HG03064 (cell line): ENCODE measurements around the gene KLHDC8A.
"Not testable (repeated sequence)": the region's sequence is repeated elsewhere in the genome, so short reads cannot be mapped to it uniquely, and the experiment has no call there.

Experiments used
- ATAC-seq: cut with Tn5 transposase; IDR thresholded peaks from one replicate; pipeline ENCODE4 v1.9.1; 2021; ENCODE audit warnings: low read depth; ENCODE audit not compliant: unreplicated experiment

The KLHDC8A gene

DNA sequence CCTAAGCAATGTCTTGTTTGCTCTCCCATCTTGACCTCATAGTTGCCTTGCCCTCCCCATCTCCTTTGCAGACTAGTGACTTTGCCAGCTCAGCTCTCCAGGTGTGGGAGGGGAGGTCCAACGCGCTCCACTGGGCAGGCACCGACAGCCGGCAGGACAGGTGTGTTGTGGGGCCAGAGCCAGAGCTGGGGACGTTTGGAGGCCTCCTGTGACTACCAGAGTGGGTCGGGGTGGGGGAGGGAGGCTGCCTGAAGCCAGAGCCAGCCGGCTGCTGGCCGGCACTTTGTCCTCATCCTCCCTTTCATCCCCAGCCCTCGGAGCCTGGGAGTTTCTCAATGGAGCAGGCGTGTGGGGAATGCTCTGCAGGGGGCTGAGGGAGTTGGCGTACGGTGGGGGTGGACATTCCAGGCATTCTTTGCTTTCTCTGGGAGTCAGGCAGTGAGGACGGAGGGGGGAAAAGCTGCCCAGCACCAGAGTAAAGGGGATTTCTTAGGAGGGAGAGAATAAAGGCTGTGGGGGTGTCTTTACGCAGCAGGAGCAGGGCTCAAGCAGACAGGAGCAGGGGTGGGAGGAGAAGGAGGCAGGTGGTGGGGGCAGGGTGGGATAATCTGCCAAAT, 55.4 kb downstream of the KLHDC8A start:
- ATAC-seq, result no peak

DNA sequence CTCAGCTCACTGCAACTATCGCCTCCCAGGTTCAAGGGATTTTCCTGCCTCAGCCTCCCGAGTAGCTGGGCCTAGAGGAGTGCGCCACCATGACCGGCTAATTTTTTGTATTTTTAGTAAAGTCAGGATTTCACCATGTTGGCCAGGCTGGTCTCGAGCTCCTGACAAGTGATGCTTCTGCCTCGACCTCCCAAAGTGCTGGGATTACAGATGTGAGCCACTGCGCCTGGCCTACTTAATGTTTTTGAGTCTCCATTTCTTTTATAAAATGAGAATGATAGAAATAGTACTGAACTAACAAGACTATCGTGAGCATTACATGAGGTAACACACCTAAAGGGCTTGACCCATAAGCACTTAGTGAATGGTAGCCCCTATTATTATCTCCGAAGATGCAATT, 56.6 kb downstream of the KLHDC8A start:
- ATAC-seq, result no peak

DNA sequence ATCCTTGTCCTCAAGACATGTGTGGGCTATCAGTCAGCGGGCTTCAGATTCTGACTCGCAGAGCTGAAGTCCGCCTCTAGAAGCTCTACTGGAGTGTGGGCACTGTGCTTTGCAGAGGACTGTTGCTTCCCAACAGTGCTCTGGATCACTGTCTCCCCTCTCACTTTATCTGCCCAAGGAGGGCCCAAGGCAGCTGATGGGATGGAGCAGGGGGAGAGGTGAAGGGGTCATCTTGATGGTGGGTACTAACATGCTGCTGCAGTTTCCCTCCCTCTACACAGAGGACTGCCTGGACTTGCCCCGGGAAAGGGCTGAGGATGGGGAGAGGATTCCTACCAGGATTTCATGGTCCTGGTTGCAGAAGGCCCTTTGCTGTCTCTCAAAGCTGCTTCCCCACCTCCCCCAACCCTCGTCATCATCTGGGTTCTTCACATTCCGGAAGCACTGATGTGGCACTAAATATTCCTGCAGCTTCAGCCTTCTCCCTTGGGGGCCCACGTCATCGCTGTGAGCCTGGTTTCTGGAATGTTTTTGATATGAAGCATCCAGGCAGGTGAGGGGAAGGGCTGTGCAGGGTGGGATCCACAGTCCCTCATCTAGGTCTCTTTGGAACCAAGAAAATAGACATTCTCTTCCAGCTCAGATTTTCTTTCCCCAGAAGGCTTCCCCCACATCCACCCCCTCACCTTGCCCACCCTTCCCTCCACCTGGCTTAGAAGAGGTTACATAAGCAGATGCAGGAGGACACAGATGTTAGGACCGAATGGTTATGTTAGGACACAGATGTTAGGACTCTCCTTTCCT, 58.3 kb downstream of the KLHDC8A start:
- ATAC-seq, result no peak

DNA sequence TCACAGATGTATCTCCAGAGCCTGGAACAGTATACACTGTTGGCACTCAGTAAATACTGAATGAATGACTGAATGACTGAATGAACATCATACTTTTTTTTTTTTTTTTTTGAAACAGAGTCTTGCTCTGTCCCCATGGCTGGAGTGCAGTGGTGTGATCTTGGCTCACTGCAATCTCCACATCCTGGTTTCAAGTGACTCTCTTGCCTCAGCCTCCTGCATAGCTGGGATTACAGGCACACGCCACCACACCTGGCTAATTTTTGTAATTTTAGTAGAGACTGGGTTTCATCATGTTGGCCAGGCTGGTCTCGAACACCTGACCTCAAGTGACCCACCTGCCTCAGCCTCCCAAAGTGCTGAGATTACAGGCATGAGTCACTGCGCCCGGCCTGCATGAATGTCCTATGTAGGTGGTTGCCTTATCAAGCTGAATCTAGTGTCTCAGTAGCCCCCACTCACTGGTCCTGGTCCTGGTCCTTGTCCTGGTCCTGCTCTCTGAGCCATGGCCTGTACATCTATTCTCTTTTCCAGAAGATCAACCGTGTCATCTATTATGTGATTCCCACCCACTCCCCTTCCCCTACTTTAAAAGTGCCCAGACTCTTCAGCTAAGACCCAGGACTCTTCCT, 59.1 kb downstream of the KLHDC8A start:
- not testable (repeated sequence) for ATAC-seq

DNA sequence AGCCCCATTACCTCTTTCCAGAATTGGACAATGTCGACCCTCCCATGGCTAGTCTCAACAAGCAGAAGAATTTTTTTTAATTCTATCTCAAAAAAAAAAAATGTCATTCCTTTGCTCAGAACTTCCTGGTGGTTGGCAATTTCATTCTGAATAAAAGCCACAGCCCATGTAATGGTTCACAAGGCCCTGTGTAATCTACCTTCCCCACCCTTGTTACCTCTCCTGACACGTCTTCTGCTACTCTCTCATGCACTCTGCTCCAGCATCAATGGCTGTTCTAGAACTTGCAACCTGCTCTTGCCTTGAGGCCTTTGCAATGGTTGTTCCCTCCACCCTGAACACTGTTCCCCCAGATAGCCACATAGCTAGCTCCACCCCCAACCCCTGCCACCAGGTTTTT, 60.6 kb downstream of the KLHDC8A start:
- ATAC-seq, result no peak

DNA sequence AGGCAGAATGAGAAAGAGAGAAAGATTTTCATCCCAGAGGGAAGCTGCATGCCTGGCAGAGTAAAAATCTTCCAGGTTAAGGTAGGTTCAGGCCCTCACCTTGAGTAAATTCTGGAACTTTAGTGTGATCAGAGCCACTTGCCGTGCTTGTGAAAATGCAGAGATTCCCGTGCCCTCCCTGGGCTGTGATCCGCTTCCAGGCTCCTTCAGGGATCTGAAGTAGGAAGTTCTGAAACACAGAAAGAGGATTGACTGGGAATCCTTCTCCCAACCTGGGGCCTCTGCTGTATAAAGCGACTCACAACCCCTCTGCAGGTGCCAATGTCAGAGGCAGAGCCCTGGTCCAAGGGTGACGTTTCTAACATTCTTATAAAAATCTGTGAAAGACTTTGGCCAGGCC, 61.8 kb downstream of the KLHDC8A start:
- ATAC-seq, result no peak

DNA sequence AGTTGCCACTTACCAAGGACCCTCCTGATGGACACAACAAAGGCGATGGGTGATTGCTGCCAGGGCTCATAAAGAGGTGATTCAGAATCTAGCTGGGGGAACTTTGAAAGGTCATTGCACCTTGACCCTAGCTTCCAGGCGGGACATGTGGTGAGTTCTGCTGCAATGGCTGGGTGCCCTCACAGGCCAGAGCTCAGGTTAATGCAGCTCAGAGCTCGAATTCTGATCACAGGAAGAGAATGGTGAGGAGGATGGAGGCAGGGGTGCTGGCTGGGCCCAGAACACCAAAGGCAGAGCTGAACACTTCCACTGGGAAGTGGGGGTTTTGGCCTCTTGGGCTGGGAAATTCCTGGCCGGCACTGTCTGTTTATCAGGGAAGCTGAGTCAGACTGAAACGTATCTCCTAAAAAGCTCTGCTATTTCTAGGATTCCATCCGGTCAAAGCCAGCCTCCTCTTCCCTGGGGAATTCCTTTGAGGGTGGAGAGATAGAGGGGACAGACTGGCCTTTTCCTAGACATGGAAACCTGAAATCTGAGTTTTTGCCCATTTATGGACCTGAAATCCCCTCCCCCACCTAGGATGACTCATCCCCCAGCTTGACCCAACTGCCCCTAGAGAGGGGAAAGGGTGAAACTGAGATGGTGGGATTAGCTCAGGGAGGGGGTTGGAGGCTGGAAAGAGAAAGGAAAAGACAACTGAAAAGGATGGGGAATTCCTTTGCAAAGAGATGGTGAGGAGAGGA, 62.4 kb downstream of the KLHDC8A start:
- ATAC-seq, result no peak

DNA sequence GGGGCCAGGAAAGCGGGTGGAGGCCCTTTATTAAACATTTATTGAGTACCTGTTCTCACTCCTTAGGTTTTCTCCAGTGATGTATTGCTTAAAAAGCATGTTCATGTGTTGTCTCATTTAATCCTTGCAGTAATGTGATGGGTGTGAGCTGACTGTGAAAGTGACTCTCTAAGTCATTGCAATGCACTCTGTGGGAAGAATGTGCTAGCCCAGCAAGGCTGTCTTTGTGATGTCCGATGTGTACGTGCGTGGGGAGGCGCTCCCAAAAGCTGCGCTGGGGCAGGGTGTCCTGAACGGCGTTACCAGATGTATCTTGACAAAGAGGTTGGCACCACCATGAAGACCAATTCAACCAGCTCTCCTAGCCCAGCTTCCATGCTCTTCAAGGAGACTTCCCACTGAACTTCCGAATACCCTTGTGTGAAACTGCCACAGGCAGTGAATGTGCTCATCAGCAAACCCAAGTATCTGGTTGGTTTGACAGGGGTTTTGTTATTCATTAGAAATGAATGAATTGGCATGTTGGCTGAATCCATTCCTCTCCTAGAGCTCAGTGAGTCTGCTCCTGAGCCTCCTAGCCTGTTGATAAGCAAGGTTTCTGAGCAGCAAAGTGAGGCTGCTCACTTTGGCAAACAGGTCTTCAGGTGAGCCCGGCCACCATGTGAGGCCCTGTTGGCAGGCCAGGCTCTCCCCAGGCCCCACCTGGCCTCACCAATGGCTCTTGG, 63.2 kb downstream of the KLHDC8A start:
- ATAC-seq, result no peak

DNA sequence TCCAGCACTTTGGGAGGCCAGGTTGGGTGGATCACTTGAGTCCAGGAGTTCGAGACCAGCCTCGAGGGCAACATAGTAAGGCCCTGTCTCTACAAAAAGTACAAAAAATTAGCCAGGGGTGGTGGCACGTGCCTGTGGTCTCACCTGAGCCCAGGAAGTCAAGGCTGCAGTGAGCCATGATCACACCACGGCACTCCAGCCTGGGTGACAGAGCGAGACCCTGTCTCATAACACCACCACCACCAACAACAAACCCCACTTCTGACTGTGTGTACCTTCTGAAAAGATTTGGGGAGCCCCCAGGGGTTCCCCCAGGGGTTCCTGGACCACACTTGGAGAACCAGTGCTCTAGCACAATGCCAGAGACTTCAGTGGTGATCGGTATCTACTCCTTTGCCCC, 65.1 kb downstream of the KLHDC8A start:
- no peak for ATAC-seq

DNA sequence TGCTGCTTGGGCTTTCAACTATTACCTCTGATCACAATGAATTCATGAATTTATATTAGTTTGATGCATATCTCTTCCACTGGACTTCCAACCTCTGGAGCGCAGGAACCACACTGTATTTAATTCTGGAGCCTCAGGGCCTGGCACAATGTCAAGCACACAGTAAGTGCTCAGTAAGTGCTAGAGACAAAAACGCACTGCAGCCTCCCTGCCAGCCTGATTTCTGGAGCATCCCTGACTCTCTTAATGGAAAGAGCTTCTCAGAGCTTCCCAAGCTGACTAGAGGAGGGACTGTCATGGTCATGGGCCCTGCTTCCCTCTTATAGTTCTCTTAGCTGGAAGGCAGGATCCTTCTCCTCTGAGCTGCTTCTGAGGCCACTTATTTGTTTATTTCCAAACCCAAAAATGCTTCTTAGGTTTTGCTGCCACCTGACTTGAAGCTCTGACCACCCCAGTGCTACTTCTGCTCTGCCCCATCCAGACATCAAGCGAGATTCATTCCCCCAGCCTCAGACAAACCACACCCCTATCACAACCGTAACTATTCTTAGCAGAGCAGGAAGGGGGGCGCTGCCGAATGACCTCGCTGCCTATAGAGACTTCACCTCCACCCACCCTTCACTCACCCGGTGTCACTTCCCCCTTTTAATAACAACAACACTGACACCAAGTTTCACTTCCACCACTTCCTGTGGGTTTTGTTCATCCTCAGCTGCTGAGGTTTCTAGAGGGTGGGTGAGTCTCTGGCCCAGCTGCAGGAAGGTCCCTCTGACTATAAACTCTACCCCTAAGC, 68.8 kb downstream of the KLHDC8A start:
- ATAC-seq, result peak; percentile 83

DNA sequence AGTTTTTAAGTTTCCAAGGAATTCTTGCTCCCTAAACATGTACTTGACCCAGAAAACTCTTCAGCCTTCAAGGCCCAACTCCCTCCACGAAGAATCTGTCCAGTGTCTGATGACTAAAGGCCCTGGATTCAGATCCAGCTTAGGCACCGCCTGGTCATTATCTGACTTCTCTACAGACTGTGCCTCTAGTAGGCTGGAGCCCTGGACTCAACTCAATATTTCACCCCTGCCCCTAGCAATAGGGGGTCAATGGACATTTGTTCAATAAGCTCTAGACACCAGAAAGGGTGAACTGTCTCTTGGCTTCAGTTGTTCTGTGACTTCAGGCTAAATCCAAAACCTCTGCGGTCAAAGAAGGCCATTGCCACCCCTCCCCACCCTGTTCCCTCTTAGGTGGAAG, 69.6 kb downstream of the KLHDC8A start:
- no peak for ATAC-seq

DNA sequence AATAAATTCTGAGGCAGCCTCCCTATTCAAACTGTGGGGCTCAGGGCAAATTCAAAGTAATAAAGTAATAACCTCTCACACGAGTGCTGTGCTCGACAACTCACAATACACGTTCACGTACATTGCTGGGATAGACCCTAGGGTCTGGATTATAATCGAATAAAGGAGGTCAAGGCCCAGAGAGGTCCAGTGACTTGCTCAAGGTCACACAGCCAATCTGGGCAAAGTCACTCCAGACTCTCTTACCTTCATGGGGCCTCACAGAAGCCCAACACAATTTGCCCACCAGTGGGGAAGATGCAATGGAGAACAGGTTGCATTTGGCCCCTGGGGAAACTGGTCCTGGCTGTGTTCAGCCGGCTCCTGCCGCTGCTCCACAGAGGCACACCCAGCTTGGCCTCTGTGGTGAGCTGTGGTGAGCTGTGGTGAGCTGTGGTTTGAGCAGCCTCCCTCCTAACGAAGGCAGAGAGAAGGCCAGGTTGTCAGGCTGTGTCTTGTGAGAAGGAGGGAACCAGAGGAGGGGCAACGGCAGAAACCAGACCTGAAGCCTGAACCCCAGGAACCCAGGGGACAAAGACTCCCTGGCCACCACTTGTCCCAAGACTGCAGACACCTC, 70.3 kb downstream of the KLHDC8A start:
- ATAC-seq, result peak; percentile 33
